Left lobe of liver (tissue), 2 donors: Measurements from ENCODE around the gene UIMC1. TPM values are rescaled to one million over a fixed set of nuclear protein-coding genes. Genes with fewer than 3 reads are reported as not detected.
"Not testable (repeated sequence)": the region's sequence is repeated elsewhere in the genome, so short reads cannot be mapped to it uniquely, and the experiment has no call there.

ENCODE experiments used
- ATAC-seq: fragments of 200-7000 bp; cut with Tn5 transposase; one replicate; pipeline ENCODE4 v1.9.1; 2020; ENCODE audit warnings: mild to moderate bottlenecking, moderate library complexity
- DNase-seq: peaks from one replicate; pipeline ENCODE4 v3.0.0-alpha.2; 2020; ENCODE audit warnings: low spot score
- total RNA-seq: library from RNA; stranded (reverse); gene quantifications from one replicate; pipeline ENCODE4 v1.2.1, GENCODE V29; 2021
- donor health status: DM: no; HTN: no; CAD: no; lungs with moderate emphysema.
- donor health status: DM: no; HTN: yes; CAD: no.

UIMC1 gene
- total RNA-seq, 1 donor from 2014 or later, result 10.1 TPM

GRCh38 chr5:177010153-177010552, 3.6 kb upstream of the UIMC1 start:
- ATAC-seq (no peak), DNase-seq (no peak)

GRCh38 chr5:177008716-177009115, 2.1 kb upstream of the UIMC1 start:
- no peak for ATAC-seq
- DNase-seq, result no peak

GRCh38 chr5:177005619-177006264, 837 bp downstream of the UIMC1 start:
- ATAC-seq, result peak; percentile 82

GRCh38 chr5:177004961-177005360, 1.6 kb downstream of the UIMC1 start:
- DNase-seq (no peak), ATAC-seq (no peak)

More at GRCh38 chr5:177005619-177006264, 837 bp downstream of the UIMC1 start:
- DNase-seq, result peak; percentile 78

GRCh38 chr5:177003649-177004048, 2.9 kb downstream of the UIMC1 start:
- ATAC-seq (no peak), DNase-seq (no peak)

GRCh38 chr5:176999526-176999925, 7.1 kb downstream of the UIMC1 start:
- not testable (repeated sequence) for ATAC-seq, DNase-seq

GRCh38 chr5:176998828-176999227, 7.8 kb downstream of the UIMC1 start:
- no peak for ATAC-seq
- no peak for DNase-seq

GRCh38 chr5:176996780-176997179, 9.8 kb downstream of the UIMC1 start:
- no peak for ATAC-seq
- DNase-seq, result no peak

GRCh38 chr5:176995896-176996767, 10.4 kb downstream of the UIMC1 start:
- ATAC-seq (no peak), DNase-seq (no peak)

GRCh38 chr5:176995122-176995490, 11.5 kb downstream of the UIMC1 start:
- ATAC-seq, result no peak
- no peak for DNase-seq

- peak; percentile 26 for ATAC-seq
- DNase-seq, result no peak
Measured at GRCh38 chr5:176994460-176995121, 12.0 kb downstream of the UIMC1 start.

- DNase-seq, ATAC-seq: not testable (repeated sequence)
Measured at GRCh38 chr5:176993081-176993480, 13.5 kb downstream of the UIMC1 start.

GRCh38 chr5:176987583-176987982, 19.0 kb downstream of the UIMC1 start:
- ATAC-seq (no peak), DNase-seq (no peak)

GRCh38 chr5:176986280-176986679, 20.3 kb downstream of the UIMC1 start:
- no peak for ATAC-seq
- DNase-seq, result no peak

GRCh38 chr5:176985516-176985915, 21.1 kb downstream of the UIMC1 start:
- ATAC-seq (no peak), DNase-seq (no peak)

- DNase-seq, ATAC-seq: not testable (repeated sequence)
Measured at GRCh38 chr5:176984176-176984575, 22.4 kb downstream of the UIMC1 start.

- ATAC-seq, DNase-seq: not testable (repeated sequence)
Measured at GRCh38 chr5:176983593-176983992, 23.0 kb downstream of the UIMC1 start.

- not testable (repeated sequence) for ATAC-seq, DNase-seq
Measured at GRCh38 chr5:176983112-176983511, 23.5 kb downstream of the UIMC1 start.

- no peak for ATAC-seq
- no peak for DNase-seq
Measured at GRCh38 chr5:176980818-176981217, 25.8 kb downstream of the UIMC1 start.

GRCh38 chr5:176979669-176980068, 26.9 kb downstream of the UIMC1 start:
- DNase-seq (no peak), ATAC-seq (no peak)

GRCh38 chr5:176965633-176966032, 40.9 kb downstream of the UIMC1 start:
- DNase-seq, result no peak
- no peak for ATAC-seq

GRCh38 chr5:176959051-176959450, 47.5 kb downstream of the UIMC1 start:
- peak; percentile 90 for ATAC-seq
- no peak for DNase-seq
